ENCODE data around the gene URGCP. TPM values are rescaled to one million over a fixed set of nuclear protein-coding genes. Genes with fewer than 3 reads are reported as not detected.

URGCP gene
- polyA plus RNA-seq, 3 donors from 2014 or later = 9.4 to 18.9 (median 10.9) TPM

Other genes with a start within 250 kb of the URGCP start
- 10 to 100 TPM; 48.2 to 99.7 (median 77.1) TPM for gene COA1, start 177.1 kb downstream of the URGCP start, polyA plus RNA-seq
- gene BLVRA, start 147.9 kb downstream of the URGCP start, polyA plus RNA-seq = 10 to 100 TPM; 51.0 to 72.3 (median 51.0) TPM
- 100 to 1,000 TPM; 101 to 123 (median 114) TPM for gene MRPS24, start 37.1 kb downstream of the URGCP start, polyA plus RNA-seq
- gene UBE2D4, start 19.8 kb upstream of the URGCP start, polyA plus RNA-seq = 10 to 100 TPM in 2 of 3 donors, 1 to 10 TPM in 1; 6.2 to 11.5 (median 10.6) TPM
- gene SPDYE1, start 91.3 kb upstream of the URGCP start, polyA plus RNA-seq = under 1 TPM in 1 of 3 donors, not detected in 2; 0.22 TPM
- 100 to 1,000 TPM; 237 to 306 (median 285) TPM for gene DBNL, start 138.1 kb upstream of the URGCP start, polyA plus RNA-seq
- gene PGAM2, start 159.0 kb upstream of the URGCP start, polyA plus RNA-seq = not detected
- 10 to 100 TPM in 1 of 3 donors, 1 to 10 TPM in 2; 5.1 to 23.3 (median 7.2) TPM for gene POLM, start 175.9 kb upstream of the URGCP start, polyA plus RNA-seq
- 1 to 10 TPM in 2 of 3 donors, not detected in 1; 1.5 TPM for gene AEBP1, start 197.7 kb upstream of the URGCP start, polyA plus RNA-seq
- gene POLD2, start 217.0 kb upstream of the URGCP start, polyA plus RNA-seq = 10 to 100 TPM; 39.8 to 65.7 (median 48.4) TPM
- gene MYL7, start 234.7 kb upstream of the URGCP start, polyA plus RNA-seq = not detected

Data from immature natural killer cell (primary cell).